SKM-1 treated with dmso at 0.1 percent for 144 hours (cell line): ENCODE data around the gene METTL13.

Experiments
- DNase-seq: peaks from one replicate; lab custom pipeline; 2025; ENCODE audit not compliant: unreplicated experiment; lab: John Stamatoyannopoulos, UW

The METTL13 gene

GRCh38 chr1:171841931-171842761 lies 60.7 kb downstream of the METTL13 start:
- DNase-seq, result no peak

GRCh38 chr1:171844381-171844780 lies 62.9 kb downstream of the METTL13 start:
- no peak for DNase-seq

GRCh38 chr1:171845998-171846397 lies 64.5 kb downstream of the METTL13 start:
- no peak for DNase-seq
